ENCODE measurements around the gene B9D1.

Gene B9D1

GRCh38 chr17:19302791-19303331, 59.7 kb downstream of the B9D1 start:
- DNase-seq (ENCODE audit: low read depth), result no peak
- H3K4me3 ChIP-seq (ENCODE audit: low read length), result no peak overlapping the region
- TF ChIP-seq CTCF (conservative IDR thresholded peaks at IDR 0.05; ENCODE audit: low read length), result no peak

GRCh38 chr17:19301973-19302372, 60.5 kb downstream of the B9D1 start:
- TF ChIP-seq CTCF (conservative IDR thresholded peaks at IDR 0.05; ENCODE audit: low read length), result no peak
- DNase-seq (ENCODE audit: low read depth), result no peak
- no peak overlapping the region for H3K4me3 ChIP-seq (ENCODE audit: low read length)

GRCh38 chr17:19301274-19301951, 61.1 kb downstream of the B9D1 start:
- no peak for DNase-seq (ENCODE audit: low read depth)
- H3K4me3 ChIP-seq (ENCODE audit: low read length), result no peak overlapping the region
- no peak for TF ChIP-seq CTCF (conservative IDR thresholded peaks at IDR 0.05; ENCODE audit: low read length)

DNA sequence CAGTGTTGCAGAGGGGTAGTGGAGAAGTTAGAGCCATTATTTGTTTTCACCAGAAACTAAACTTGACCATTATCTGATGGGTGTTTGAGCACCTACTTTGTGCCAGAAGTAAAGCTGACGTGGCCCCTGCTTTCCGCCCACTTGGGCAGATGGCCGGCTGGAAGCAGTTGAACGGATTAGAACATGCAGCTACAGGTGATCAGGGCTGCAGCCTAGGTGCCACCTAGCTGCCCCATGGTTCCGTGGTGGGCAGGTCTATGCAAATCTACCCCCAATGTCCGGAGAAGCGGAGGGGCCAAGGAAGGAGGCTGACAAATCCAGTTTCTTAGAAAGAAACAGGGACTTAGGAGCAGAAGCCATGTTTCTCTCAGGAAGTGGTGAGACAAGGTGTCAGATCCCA, 62.7 kb downstream of the B9D1 start:
- no peak for TF ChIP-seq CTCF (conservative IDR thresholded peaks at IDR 0.05; ENCODE audit: low read length)
- no peak for DNase-seq (ENCODE audit: low read depth)

DNA sequence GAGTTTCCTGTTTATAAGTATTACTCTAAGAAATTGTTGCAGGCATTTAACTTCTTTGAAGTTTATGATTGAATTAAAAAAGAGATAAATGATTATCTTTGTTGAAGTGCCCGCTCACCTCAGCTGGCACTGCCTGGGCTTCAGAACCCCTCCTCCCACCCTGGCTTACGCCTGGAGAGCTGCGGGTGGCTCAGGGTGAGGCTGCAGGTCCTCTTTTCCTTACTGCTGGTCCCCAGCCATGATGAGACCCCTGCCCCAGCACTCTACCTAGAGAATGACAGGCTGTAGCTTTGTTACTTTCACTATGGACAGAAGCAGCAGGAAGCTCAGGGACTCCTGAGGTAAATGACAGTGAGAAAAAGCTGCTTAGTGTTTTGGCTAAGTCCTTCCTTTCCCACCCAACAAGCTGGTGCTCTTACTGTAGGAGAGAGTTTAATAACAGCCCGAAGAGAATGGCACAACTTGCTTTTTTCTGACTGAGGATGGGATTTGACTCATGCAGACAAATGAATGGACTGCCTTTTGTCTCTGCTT, 63.2 kb downstream of the B9D1 start:
- DNase-seq (ENCODE audit: low read depth), result no peak
- no peak for TF ChIP-seq CTCF (conservative IDR thresholded peaks at IDR 0.05; ENCODE audit: low read length)
- H3K4me3 ChIP-seq (ENCODE audit: low read length), result no peak overlapping the region

More for the DNA sequence above, 62.7 kb downstream of the B9D1 start:
- no peak overlapping the region for H3K4me3 ChIP-seq (ENCODE audit: low read length)

DNA sequence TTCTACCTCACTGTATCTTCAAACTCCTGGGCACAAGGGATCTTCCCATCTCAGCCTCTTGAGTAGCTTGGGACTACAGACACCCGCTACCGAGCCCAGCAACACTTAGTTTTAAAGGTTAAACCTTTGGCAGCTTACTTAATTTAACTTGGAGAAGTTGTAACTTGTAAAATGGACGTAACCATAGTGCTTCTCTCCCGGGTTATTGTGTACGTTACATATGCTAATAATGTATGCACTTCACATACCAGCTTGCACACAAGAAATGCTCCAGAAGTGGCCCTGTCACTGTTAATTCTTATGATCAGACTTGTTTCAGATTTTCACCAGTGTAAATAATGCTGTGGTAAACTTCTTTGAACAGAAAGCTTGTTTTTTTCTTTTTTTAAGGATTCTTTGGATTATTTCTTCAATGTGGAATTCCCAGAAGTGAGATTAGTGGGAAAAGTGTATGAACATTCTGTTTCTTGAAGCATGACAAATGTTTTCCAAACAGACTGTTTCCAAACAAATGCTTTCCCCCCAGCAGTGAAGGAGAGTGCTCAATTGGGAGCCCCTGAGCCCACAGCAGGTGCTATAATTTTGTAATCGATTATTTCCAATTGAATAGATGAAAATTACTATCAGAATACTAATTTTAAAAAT, 63.8 kb downstream of the B9D1 start:
- DNase-seq (ENCODE audit: low read depth), result no peak
- H3K4me3 ChIP-seq (ENCODE audit: low read length), result no peak overlapping the region
- no peak for TF ChIP-seq CTCF (conservative IDR thresholded peaks at IDR 0.05; ENCODE audit: low read length)

Measured in AG10803 (cell line).